Keratinocyte (primary cell): ENCODE results near the gene UCN2. TPM values are rescaled to one million over a fixed set of nuclear protein-coding genes. Genes with fewer than 3 reads are reported as not detected.

ENCODE experiments used
- DNase-seq: peaks from one replicate; pipeline ENCODE4 v3.0.0-alpha.2; 2011; ENCODE audit warnings: low read depth, missing footprints, low spot score
- FAIRE-seq: peaks from 2 replicates; lab custom pipeline; 2011; peaks lifted over from hg19 to GRCh38; lab: Jason Lieb, UNC
- H2AFZ ChIP-seq: 2 replicates; pipeline ENCODE4 v1.6.0; 2012; ENCODE audit warnings: low read length, control low read depth, inconsistent platforms; ENCODE audit not compliant: control insufficient read depth
- H3K27ac ChIP-seq: 2 replicates; pipeline ENCODE4 v1.5.1; 2011; ENCODE audit warnings: low read length; ENCODE audit not compliant: control insufficient read depth, insufficient read depth
- H3K27me3 ChIP-seq: 3 replicates; pipeline ENCODE4 v1.6.0; 2011; ENCODE audit warnings: low read length; ENCODE audit not compliant: control insufficient read depth, insufficient read depth; ENCODE audit errors: extremely low read depth
- H3K36me3 ChIP-seq, 2 experiments: 2 replicates in 1 of 2; 3 replicates in 1 of 2; pipeline ENCODE4 v1.5.1; 2011; ENCODE audit warnings: low read length in 2 of 2, mild to moderate bottlenecking in 1 of 2; ENCODE audit not compliant: control insufficient read depth in 2 of 2, insufficient read depth in 2 of 2; ENCODE audit errors: extremely low read depth in 1 of 2
- H3K4me1 ChIP-seq: 3 replicates; pipeline ENCODE4 v1.5.1; 2011; ENCODE audit warnings: low read length; ENCODE audit not compliant: control insufficient read depth, insufficient read depth; ENCODE audit errors: extremely low read depth
- H3K4me2 ChIP-seq: 3 replicates; pipeline ENCODE4 v1.6.0; 2011; ENCODE audit warnings: low read depth, low read length; ENCODE audit not compliant: control insufficient read depth, insufficient read depth; ENCODE audit errors: extremely low read depth
- H3K4me3 ChIP-seq, 3 experiments: fragments of 200-600 bp in 1 of 3; sonication (generic) in 1 of 3; 2 replicates in 2 of 3; 3 replicates in 1 of 3; pipeline ENCODE4 v1.5.1; 2011 to 2016; ENCODE audit warnings: low read length in 3 of 3, mild to moderate bottlenecking in 3 of 3, control low read depth in 2 of 3, inconsistent platforms in 1 of 3, low read depth in 1 of 3, mixed read lengths in 1 of 3, mixed run types in 1 of 3, moderate library complexity in 1 of 3; ENCODE audit not compliant: control insufficient read depth in 2 of 3, insufficient read depth in 2 of 3; ENCODE audit errors: extremely low read depth in 1 of 3
- H3K79me2 ChIP-seq: 2 replicates; pipeline ENCODE4 v1.6.0; 2012; ENCODE audit warnings: low read length; ENCODE audit not compliant: control insufficient read depth, insufficient read depth
- H3K9ac ChIP-seq: 3 replicates; pipeline ENCODE4 v1.6.0; 2011; ENCODE audit warnings: low read length; ENCODE audit not compliant: control insufficient read depth, insufficient read depth; ENCODE audit errors: extremely low read depth
- H3K9me1 ChIP-seq: 3 replicates; pipeline ENCODE4 v1.6.0; 2011; ENCODE audit warnings: low read length; ENCODE audit not compliant: control insufficient read depth, insufficient read depth; ENCODE audit errors: extremely low read depth
- H3K9me3 ChIP-seq: 2 replicates; pipeline ENCODE4 v1.5.1; 2012; ENCODE audit warnings: low read depth, low read length; ENCODE audit not compliant: control insufficient read depth
- H4K20me1 ChIP-seq: 3 replicates; pipeline ENCODE4 v1.6.0; 2011; ENCODE audit warnings: low read length; ENCODE audit not compliant: control insufficient read depth, insufficient read depth; ENCODE audit errors: extremely low read depth
- CTCF ChIP-seq, 3 experiments: IDR thresholded peaks in 1 of 3; conservative IDR thresholded peaks in 1 of 3; optimal IDR thresholded peaks in 1 of 3; 2 replicates in 2 of 3; 3 replicates in 1 of 3; pipeline versions ENCODE3 to v1.5.1; 2011; ENCODE audit warnings: low read length in 3 of 3, mild to moderate bottlenecking in 3 of 3, moderate library complexity in 2 of 3, control low read depth in 1 of 3, inconsistent platforms in 1 of 3; ENCODE audit not compliant: insufficient read depth in 2 of 3; ENCODE audit errors: extremely low read depth in 1 of 3
- EZH2 ChIP-seq: IDR thresholded peaks from one replicate; pipeline ENCODE4 v1.6.1; 2012; ENCODE audit warnings: inconsistent platforms, mild to moderate bottlenecking, low read length, moderate library complexity
- dilution Hi-C: fragments of 300-500 bp; cut with MboI; formaldehyde crosslinking; loops from one replicate; pipeline ENCODE4 v1.7.0; 2020; ENCODE audit warnings: low sequenced_read_pairs; ENCODE audit not compliant: extremely low pct_ligation_motif_present
- polyA plus RNA-seq, 5 experiments: library from polyadenylated mRNA; depleted of rRNA in 3 of 5; stranded (reverse) in 3 of 5; stranded (forward) in 1 of 5; unstranded in 1 of 5; fragments of >200 nt; gene quantifications; 1 replicate in 1 of 5; 2 replicates in 3 of 5; 3 replicates in 1 of 5; pipeline versions ENCODE4 v1.2.1 to v1.2.3, GENCODE V29; 2011 to 2012; ENCODE audit warnings: missing spikeins in 2 of 5, low read depth in 1 of 5, low replicate concordance in 1 of 5

UCN2 gene
- polyA plus RNA-seq, 1 donor (not counting 4 experiments of a cell fraction or from before 2014, with no cell fraction given), result 5.7 TPM

GRCh38 chr3:48536785-48537184, 26.8 kb downstream of the UCN2 start:
- no peak for DNase-seq
- H3K4me3 ChIP-seq, result no peak overlapping the region
- no peak overlapping the region for H3K9ac ChIP-seq
- no peak overlapping the region for H2AFZ ChIP-seq
- H3K79me2 ChIP-seq, result no peaks in the 10 kb centered on the region
- TF ChIP-seq EZH2, result no peak
- TF ChIP-seq CTCF (optimal IDR thresholded peaks at IDR 0.05 in 1 of 3, IDR thresholded peaks at IDR 0.05 in 1 of 3, conservative IDR thresholded peaks at IDR 0.05 in 1 of 3; ENCODE audit: extremely low read depth in 1 of 3, insufficient read depth in 2 of 3, low read length in 3 of 3), result no peak
- H3K9me3 ChIP-seq, result no peaks in the 10 kb centered on the region
- H4K20me1 ChIP-seq, result no peaks in the 10 kb centered on the region
- no peak overlapping the region for H3K4me2 ChIP-seq
- H3K9me1 ChIP-seq, result no peaks in the 10 kb centered on the region
- peaks cover 29 to 30% of the 10 kb centered on the region in 2 experiments for H3K36me3 ChIP-seq
- no peak overlapping the region for H3K27ac ChIP-seq
- no peaks in the 10 kb centered on the region for H3K27me3 ChIP-seq
- no peak for FAIRE-seq
- dilution Hi-C loops, result no loop called here
- peaks cover 11% of the 10 kb centered on the region for H3K4me1 ChIP-seq

DNA sequence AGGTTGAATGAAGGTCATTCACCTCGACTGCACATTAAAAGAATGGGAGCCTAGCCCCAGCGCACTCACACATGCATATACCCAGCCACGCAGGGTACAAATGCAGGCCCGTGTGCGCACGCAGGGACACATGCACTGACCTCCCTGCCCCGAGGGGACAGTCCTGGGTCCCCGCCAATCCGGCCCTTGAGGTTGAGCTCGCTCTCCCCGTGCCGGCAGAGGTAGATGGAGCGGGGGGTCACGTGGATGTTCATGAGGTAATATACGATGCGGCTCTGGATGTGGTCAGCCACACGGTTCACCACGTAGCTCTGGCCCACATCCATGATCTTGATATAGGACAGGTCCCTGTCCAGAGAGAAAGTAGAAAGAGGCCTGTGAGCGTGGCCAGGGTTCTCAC, 27.5 kb downstream of the UCN2 start:
- no peak for TF ChIP-seq CTCF (optimal IDR thresholded peaks at IDR 0.05 in 1 of 3, IDR thresholded peaks at IDR 0.05 in 1 of 3, conservative IDR thresholded peaks at IDR 0.05 in 1 of 3; ENCODE audit: extremely low read depth in 1 of 3, insufficient read depth in 2 of 3, low read length in 3 of 3)
- TF ChIP-seq EZH2, result no peak
- Histone ChIP-seq H3K9me3 (no peaks in the 10 kb centered on the region), H3K79me2 (no peaks in the 10 kb centered on the region), H2AFZ (no peak overlapping the region), H3K4me1 (peaks cover 11% of the 10 kb centered on the region), H3K27me3 (no peaks in the 10 kb centered on the region), H3K4me3 (no peak overlapping the region), H4K20me1 (no peaks in the 10 kb centered on the region), H3K9ac (no peak overlapping the region), H3K4me2 (peak overlapping the region; percentile 19), H3K27ac (peak overlapping the region; percentile 51), H3K9me1 (no peaks in the 10 kb centered on the region), H3K36me3 (peaks cover 24 to 30% of the 10 kb centered on the region in 2 experiments)
- dilution Hi-C loops, result no loop called here
- no peak for FAIRE-seq
- DNase-seq, result no peak
